GM18951 (cell line): ENCODE data around the gene PDE6A.

ENCODE experiments used
- POLR2A ChIP-seq: IDR thresholded peaks from 4 replicates; pipeline ENCODE4 v1.6.1; 2011; ENCODE audit warnings: mild to moderate bottlenecking; ENCODE audit not compliant: insufficient read length, insufficient read depth; ENCODE audit errors: extremely low read depth
- in situ Hi-C: fragments of 300-500 bp; cut with MboI; formaldehyde crosslinking; loops from one replicate; pipeline ENCODE4 v1.12.0; 2022; ENCODE audit warnings: low sequenced_read_pairs, mixed read lengths, inconsistent platforms; ENCODE audit not compliant: unreplicated experiment

The PDE6A gene

DNA sequence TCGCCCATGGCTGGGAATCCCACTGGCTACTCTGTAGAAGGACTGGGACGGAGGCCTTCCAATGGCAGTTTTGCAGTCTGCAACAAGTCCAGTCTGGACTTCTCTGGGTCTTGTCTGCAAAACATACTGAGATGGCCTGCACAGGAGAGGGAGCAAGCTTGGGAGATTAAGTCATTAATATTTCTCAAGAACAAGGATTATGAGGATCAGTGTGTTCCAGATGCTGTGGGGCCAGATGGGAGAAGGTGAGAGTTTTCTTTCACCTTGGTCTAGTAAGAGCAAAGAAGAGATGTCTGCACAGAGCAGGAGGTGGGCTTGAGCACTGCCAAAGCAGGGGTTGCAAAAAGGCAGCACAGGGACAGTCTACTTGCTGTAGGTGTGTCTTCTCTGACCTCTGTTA lies at the start of gene PDE6A:
TSS of gene PDE6A (minus strand) at position 128 of the 400 bp plus-strand sequence. CDS start at position 8, 120 bp downstream.
- TF ChIP-seq POLR2A, result no peak

DNA sequence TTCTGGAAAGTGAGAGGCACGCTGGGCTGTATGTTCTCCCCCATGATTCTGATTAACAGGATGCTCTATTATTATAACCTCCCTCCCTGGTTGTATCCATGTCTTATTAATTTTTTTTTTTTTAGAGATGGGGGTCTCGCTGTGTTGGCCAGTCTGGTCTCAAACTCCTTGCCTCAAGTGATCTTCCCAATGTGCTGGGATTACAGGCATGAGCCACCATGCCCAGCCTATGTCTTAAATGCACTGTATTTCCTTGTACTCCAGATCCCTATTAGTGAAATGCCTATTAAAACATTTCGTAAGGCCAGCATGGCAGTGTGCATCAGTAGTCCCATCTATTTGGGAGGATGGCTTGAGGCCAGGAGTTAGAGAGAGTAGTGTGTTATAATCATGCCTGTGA lies 48.9 kb upstream of the PDE6A start:
- in situ Hi-C loops, result no loop called here
- no peak for TF ChIP-seq POLR2A

More for the DNA sequence above, at the start of gene PDE6A:
- in situ Hi-C loops, result no loop called here

DNA sequence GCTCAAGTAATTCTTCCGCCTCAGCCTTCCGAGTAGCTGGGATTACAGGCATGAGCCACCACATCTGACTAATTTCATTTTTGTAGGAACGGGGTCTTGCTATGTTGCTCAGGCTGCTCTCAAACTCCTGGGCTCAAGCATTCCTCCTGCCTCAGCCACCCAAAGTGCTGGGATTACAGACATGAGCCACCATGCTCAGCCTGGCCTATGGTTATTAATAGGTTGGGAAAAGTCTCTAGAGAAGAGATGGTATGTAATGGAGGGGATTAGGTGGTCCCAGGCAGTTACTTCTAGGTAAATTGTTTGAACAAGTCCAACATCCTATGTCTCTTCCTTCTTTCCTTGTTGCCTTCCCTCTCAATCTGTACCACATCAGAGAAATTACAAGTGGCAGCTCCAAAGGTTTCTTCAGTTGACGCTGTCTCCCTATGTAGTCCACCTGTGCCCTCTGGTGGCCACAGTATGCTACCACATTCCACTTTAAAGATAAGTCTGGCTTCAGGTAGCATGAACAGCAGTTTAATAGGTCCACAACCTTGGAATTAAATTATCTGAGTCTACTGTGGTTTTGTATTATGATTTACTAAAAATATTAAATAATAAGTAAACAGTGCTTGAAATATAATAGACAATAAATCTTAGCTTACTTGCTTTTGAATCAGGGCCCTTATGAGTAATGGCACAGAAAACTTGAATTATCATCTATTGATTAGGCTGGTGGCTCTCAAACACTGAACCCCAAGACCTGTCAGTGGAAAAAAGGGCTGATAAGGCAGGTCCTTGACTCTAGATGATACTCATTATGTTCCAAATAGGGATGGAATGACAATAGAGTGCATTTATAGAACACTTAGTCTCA lies 46.2 kb upstream of the PDE6A start:
- in situ Hi-C loops, result no loop called here
- TF ChIP-seq POLR2A, result no peak

DNA sequence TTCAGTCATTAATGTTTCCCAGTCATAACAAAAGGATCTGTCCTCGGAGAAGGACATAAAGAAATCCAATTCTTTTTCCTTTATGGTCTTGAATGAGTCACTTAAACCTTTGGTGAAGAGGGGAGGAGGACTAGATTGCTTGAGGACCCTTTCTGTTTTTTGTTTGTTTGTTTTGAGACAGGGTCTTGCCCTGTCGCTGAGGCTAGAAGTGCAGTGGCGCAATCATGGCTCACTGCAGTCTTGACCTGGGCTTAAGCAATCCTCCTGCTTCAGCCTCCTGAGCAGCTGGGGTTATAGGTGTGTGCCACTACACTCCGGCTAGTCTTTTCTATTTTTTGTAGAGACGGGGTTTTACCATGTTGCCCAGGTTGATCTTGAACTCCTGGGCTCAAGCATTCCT lies 43.5 kb upstream of the PDE6A start:
- no peak for TF ChIP-seq POLR2A

DNA sequence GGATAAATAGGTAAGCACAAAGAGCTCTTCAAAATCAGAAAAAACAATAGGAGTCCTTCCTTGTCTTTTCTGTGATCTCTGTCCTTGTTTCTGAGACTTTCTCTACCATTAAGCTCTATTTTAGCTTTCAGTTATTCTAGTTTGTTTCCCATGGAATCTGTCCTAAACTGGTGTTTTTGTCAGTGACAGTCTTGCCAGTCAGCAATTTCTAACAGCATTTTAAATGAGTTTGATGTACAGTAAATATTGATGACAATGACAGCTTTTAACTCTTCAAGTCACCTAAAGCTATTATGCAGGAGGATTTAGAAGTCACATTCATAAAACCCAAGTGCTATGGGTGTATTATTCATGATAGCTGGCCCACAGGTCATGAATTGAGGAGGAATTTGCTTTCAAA lies 37.9 kb upstream of the PDE6A start:
- no peak for TF ChIP-seq POLR2A
- in situ Hi-C loops, result no loop called here

More for the DNA sequence above, 43.5 kb upstream of the PDE6A start:
- in situ Hi-C loops, result loop anchor here (5.0 kb wide), 1 partner anchor 351 kb away; no protein-coding TSS in a partner anchor

DNA sequence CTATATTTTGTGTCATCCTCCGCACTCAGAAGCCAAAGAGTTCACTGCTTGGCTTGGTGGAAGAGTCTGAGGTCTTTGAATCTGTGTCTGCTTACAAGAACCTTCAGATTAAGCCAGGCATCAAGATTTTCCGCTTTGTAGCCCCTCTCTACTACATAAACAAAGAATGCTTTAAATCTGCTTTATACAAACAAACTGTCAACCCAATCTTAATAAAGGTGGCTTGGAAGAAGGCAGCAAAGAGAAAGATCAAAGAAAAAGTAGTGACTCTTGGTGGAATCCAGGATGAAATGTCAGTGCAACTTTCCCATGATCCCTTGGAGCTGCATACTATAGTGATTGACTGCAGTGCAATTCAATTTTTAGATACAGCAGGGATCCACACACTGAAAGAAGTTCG lies 36.6 kb upstream of the PDE6A start:
- TF ChIP-seq POLR2A, result no peak
- in situ Hi-C loops, result no loop called here

DNA sequence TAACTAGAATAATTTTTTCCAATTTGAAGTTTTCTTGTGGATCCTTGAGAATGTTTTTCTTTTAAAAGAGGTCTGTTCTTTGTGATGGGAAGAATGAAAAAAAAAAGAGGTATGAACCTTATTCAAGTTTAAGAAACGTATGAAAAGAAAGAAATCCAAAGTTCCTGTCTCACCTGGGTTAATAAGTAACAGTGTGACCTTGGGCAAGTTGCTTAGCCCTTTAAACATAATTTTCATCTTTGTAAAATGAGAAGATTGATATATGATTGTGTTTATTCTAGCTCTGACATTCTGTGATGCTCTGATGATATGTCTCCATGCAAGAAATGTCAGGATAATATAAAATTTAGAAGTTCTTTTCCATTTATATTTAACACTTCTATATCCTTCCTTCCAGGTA lies 35.3 kb upstream of the PDE6A start:
- in situ Hi-C loops, result loop anchor here (10.0 kb wide), 1 partner anchor 145 kb away; no protein-coding TSS in a partner anchor
- no peak for TF ChIP-seq POLR2A

DNA sequence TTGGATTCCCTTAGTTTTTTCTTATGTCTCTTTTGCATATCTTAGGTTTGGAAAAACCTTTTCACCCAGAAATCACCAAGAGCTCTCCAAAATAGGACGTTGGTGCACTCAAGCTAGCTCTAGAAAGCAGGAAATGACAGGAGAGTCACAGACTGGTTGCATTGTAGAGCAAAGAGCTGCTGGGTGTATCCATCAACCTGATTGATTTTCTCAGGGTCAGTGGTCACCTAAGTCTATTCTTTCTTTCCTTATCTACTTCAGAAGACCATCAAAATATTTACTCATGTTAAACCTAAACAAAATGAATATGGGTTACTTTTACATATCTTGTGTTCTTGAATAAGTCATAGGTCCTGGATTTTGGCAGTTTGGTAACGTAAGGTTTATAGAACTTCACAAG lies 30.8 kb upstream of the PDE6A start:
- TF ChIP-seq POLR2A, result no peak
- in situ Hi-C loops, result loop anchor here (10.0 kb wide), 1 partner anchor 141 kb away; no protein-coding TSS in a partner anchor

DNA sequence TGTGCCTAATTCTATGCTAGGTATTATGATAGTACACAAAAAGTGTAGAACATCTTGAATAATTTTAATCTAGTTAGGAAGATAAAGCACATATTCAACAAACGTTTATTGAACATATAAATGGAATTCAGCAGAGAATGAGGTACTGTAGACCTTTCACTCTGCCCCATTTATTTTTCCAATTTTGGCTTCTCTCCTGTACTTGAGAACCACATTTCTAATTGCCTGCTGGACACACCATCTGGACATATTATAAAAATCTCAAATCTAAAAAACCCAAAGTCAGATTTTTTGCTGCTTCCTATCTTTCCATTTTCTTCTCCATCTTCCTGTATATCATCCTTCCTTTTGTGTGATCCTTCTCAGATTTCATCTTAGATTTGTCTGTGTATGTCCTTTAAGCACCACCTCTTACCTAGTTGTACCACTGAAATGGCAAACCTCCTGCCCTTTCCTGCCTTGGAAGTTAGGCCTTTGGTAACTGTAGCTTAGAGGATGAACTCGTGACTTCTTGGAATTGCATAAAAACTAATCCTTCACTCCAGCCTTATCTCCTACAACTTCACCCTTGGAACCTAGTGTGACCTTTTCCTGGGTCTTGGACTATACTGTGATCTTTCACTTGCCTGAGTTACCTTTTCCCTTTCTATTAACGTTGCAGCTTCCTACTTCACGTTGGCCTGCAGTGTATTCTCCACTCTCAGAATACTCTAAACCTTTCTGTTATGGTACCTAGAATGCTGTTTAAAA lies 24.8 kb upstream of the PDE6A start:
- in situ Hi-C loops, result no loop called here
- TF ChIP-seq POLR2A, result no peak

DNA sequence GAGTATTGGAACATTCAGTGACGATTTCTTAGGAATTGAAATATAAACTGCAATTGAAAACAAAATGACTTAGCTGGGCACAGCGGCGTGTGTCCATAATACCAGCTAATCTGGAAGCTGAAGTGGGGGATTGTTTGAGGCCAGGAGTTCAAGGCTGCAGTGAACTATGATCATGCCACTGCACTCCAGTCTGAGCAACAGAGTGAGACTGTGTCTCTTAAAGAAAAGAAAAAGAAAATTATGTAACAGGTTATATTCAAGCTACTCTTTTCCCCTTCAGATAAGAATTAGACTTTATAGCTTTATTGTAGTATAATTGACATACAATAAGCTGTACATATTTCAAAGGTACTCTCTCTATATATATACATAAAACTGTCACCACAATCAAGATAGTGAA lies 22.4 kb upstream of the PDE6A start:
- in situ Hi-C loops, result no loop called here
- TF ChIP-seq POLR2A, result no peak

DNA sequence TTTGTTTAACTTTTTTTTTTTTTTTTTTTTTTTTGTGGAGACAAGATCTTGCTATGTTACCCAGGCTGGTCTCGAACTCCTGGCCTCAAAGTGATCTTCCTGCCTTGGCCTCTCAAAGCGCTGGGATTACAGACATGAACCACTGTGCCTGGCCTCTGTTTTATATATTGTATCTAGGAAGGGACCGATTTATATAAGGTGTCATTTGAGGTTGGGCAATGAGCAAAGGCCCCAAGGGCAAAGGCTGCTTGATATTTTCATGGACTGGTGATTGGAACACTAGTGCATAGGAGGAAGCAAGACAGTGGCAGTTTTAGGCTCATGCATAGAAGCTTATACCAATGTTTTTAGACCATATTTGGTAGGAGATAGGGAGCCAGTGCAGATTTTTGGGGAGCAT lies 19.1 kb upstream of the PDE6A start:
- in situ Hi-C loops, result no loop called here
- no peak for TF ChIP-seq POLR2A

DNA sequence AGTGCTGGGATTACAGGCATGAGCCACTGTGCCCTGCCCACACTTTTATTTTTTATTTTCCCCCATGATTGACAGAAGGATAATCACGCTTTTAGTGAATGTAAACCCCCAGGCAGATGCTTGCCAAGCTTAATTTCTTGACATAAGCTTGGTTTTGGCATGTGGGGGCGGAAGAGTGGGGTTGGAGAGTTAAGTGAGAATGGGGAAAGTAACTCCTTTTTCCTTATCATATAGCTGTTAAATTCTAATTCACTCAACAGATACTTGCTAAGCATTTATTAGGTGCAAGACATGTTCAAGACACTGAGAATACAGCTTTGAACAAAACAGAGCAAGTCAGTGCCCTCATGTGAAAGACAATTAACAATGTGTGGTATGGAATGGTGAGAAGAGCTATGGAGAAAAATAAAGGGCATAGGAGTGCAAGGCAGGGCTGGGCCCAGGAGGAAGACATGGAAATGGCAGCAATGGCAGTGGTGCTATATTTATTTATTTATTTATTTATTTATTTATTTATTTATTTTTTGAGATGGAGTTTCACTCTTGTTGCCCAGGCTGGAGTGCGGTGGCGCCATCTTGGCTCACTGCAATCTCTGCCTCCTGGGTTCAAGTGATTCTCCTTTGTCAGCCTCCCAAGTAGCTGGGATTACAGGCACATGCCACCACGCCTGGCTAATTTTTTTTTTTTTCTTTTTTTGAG lies 18.2 kb upstream of the PDE6A start:
- in situ Hi-C loops, result no loop called here
- no peak for TF ChIP-seq POLR2A

DNA sequence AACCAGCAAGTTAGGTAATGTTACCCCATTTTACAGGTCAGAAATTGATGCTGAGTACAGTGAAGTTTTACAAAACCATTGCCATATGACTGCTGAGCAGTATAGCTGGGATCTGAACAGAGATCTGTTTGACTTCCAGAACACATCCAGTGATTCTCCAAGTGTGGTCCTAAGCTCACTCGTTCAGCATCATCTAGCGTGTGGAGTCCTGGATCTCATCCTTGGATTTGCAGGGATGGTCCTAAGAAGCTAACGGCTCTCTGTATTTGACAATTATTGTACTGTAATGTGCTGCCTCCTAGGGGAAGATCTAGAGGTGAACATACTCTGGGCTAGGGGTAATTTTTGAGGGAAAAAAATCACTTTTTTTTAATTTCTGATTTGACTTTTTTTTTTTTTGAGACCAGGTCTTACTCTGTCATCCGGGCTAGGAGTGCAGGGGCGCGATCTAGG lies 17.4 kb upstream of the PDE6A start:
- in situ Hi-C loops, result no loop called here
- no peak for TF ChIP-seq POLR2A
